Activated T-cell treated with anti-CD3 and anti-CD28 coated beads for 4 hours (primary cell): ENCODE measurements around the gene TTI1.
A peak's percentile ranks its signal among the peaks of the same experiment; 100 is the strongest.
"Not testable (repeated sequence)": the region's sequence is repeated elsewhere in the genome, so short reads cannot be mapped to it uniquely, and the experiment has no call there.

Source experiments
- DNase-seq: peaks from one replicate; pipeline ENCODE4 v3.0.0-alpha.2; 2020

Gene TTI1

DNA sequence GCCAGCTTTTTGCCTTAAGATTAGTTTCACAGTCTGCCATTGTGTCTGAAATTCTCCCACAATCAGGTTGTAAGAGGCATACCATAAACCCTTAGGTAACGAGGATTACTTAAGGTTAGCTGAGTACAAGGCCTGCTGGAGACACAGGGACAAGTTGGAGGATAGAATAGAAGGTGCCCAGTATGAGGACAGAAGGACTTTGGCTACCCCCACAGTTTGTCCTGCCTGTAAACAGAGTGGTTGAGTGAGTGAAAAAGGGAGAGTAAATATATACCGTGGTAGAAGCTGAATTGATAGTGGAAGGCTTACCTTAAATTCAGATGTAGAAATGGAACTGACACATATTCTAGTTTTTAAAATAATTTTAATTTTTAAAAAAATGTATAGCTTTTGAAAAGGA lies 19.6 kb upstream of the TTI1 start:
- no peak for DNase-seq

DNA sequence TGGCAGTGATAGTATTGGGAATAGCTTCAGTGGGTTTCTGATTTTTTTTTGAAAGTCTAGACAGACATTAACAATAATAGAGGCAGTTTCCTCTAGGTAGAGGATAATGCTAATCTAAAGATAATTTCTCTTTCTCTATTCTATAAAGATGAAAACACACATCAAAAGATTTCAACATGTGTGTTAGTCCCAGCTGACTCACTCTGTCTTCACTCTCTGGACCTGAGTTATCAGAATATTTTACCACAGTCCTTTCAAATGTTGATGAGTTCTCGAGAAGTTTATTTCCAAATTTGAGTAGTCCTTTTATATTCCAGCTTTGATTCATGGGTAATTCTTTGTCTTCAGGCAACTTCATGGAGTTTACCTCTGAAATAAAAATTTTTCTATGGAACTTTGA lies 17.4 kb upstream of the TTI1 start:
- no peak for DNase-seq

- no peak for DNase-seq
Measured at GRCh38 chr20:38049800-38050199, 16.5 kb upstream of the TTI1 start.

DNA sequence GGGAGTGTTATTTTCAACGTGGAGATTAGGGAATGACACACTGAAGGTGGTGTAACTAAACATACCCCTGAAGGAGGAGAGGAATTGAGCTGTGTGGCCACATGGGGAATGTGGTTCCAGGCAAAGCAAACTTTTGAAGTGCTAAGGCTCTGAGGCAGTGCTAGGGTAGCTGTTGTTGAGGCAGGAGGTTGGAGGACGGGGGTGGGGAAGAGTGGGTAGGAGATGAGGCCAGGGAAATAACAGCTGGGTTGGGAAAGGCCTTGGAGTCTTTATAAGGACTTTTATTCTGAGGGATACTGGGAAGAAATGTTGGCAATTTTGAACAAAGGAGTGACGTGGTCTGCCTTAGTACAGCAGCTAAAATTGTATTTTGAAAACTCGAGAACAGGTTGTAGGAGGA lies 13.3 kb upstream of the TTI1 start:
- DNase-seq: no peak

DNA sequence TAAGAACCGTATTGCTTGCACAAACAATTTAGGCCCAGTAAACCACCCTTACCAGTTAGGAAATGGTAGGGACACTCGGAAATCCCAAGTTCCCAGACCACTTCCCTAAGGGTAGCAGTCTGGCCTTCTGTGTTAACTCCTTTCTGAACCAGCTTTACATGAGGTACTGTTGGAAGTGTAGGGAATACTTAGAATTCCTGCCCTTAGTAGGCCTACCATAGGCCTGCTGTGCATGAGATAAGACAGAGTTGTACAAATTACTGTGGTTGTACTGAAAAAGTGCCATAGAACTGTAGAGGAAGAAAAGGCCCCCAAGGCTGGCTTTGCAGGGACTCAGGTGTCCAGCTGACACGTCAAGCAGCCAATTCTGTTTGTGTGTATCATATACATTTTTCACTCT lies 11.4 kb upstream of the TTI1 start:
- no peak for DNase-seq

DNA sequence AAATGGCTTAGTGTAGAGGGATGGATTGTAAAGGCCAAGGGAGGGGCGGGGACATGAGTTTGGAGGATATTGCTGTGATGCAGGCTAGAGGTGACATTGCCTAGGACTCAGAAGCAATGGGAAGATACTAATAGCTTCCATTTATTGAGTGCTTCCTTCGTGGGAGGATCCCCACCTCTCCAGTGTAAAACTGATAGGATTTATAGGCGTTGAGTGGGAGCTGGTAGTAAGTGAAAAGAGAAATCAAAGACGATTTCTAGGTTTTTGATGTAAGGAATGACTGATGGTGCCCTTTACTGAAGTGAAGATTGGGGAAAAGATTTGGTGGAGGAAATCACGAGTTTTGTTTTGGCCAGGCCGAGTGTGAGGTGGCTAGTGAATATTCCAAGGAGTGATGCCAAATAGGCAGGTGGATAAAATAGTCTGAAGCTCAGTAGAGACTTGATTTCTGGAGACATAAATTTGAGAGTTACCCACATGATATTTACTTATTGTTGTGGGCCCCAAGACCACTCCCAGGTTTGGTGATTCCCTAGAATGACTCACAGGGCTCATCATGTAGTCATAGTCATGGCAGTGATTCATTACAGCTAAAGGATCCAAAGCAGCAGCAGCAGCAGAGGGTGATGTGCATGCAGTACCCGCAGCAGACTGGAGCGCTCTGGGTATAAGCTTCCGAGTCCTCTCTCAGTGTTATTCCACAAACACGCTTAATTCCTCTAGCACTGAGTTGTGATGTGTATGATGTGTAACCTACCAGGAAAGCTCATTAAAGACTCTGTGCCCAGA lies 10.4 kb upstream of the TTI1 start:
- peak; percentile 11 for DNase-seq

DNA sequence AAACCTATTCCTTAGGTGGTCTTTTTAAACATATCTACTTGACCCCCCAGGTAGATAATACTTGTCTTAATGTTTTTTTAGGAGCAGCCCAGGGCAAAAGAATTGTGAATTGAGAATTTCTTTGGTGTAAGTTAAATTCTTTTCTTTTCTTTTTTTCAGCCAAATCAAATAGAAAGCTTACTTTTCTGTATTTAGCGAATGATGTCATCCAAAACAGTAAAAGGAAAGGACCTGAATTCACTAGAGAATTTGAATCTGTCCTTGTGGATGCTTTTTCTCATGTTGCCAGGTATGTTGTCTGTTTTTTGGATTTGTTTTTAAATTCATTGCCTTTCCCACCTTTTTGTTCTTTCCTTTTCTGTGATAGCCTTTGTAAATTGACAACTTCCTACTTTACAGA lies 7.0 kb upstream of the TTI1 start:
- no peak for DNase-seq

GRCh38 chr20:38036366-38036765 lies 3.1 kb upstream of the TTI1 start:
- no peak for DNase-seq

GRCh38 chr20:38034961-38035360 lies 1.7 kb upstream of the TTI1 start:
- DNase-seq: no peak

- no peak for DNase-seq
Measured at GRCh38 chr20:38034108-38034649, 923 bp upstream of the TTI1 start.

DNA sequence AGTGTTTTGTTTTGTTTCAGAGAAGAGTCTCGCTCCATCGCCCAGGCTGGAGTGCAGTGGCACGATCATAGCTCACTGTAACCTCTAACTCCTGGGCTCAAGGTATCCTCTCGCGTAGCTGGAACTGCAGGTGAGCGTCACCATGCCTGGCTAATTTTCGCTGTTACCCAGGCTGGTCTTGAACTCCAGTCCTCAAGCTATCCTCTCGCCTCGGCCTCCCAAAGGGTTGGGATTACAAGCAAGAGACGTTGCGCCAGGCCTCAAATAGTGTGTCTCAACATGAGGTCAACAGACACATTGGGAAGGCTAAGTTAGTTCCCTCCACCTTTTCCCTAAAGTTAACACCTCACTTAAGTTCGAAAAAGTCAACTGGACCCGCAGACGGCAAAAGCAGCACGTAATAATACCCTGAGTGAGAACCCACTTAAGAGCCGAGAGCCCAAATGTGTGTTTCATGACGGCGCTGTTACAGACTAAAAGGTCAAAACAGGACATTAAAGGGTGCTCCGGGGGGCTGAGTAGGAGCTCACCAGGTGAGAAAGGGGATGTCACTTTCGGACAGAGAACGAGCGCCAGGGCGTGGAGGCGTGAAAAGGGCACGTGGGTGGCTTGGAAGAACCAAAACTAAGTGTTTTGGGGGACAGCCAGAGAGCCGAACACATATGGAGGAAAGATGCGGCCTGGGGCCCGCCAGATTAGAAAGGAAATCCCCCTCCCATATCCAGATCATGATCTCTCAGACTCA lies 499 bp downstream of the TTI1 start:
- DNase-seq: no peak

DNA sequence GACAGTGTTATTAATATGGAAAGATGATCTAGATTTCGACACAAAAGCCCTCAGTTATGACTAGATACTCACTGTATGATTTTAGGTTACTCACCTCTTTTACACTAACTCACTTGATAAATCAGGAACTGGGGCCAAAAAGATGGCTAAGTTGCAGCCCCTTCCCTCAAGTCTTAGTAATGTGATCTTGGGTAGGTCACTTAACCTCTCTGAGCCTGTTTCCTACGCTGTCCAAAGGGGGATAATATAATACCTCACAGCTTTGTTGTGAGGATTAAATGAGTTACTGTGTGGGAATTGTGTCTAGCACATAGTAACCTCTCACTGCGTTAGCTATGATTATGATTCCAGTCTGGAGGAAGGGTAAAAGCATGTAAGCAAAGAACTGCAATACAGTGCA lies 1.3 kb downstream of the TTI1 start:
- DNase-seq: no peak

DNA sequence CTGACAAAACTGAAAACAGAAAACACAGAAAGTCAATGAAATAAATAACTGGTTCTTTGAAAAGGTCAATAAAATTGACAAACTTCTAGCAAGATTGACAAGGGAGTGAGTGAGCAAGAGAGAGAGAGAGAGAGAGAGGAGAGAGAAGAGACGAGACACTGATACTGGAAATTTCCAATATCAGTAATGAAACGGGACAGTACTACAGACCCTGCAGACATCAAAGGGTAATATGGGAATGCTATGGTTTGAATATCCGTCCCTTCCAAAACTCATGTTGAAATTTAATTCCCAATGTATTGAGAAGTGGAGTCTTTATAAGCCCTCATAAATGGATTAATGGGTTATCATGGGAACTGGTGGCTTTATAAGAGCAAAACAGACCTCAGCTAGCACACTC lies 3.8 kb downstream of the TTI1 start:
- no peak for DNase-seq

GRCh38 chr20:38024496-38024895 lies 8.8 kb downstream of the TTI1 start:
- DNase-seq: no peak

- no peak for DNase-seq
Measured at GRCh38 chr20:38023181-38024001, 9.9 kb downstream of the TTI1 start.

DNA sequence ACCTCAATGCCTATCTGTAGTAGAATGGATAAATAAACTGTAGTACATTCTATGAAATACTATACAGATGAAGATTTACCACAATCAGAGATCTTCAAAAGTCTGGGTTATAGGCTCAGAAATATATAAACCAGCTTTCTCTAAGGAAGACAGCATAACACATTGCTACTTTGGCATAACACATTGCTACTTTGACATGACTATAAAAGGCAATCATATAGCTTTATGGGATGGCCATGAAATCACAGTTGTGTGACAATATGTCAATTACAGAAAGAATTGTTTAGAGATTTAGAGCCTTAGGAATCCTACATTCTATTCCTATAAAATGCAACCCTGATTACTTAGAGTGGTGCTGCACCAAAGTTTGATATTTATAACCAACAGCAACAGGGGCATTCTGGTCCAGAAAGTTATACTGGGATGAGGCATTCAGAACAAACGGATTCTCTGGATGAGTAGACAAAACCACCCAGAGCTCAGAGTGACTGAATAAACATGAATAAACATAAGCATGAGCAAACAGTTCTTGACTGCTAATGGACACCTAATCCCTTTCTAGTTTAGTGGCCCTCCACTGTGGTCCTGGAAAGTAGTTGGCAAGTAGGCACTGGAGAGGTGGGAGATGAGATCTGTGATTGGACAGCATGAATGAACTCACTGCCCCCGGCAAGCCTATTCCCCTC lies 12.0 kb downstream of the TTI1 start:
- DNase-seq: no peak

GRCh38 chr20:38018385-38018784 lies 14.9 kb downstream of the TTI1 start:
- DNase-seq: no peak

GRCh38 chr20:38017959-38018358 lies 15.3 kb downstream of the TTI1 start:
- no peak for DNase-seq

DNA sequence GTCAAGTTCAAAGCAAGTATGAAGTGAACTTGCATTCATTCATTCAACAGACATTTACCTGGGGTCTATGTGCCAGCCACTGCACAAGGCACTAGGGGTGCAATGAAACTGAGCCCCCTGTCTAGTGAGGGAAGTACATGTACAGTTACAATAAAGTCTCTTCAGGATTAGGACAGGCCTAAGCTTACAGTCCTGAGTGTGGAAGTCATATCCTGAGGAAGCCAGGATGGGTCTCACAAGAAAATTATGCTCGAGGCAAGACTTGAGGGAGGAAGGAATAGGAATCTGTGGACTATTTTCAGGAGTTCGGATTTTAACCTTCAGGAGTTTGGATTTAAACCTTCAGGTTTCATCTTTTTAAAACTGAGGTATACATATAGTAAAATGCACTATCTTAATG lies 19.4 kb downstream of the TTI1 start:
- DNase-seq: no peak

- no peak for DNase-seq
Measured at GRCh38 chr20:38012332-38012731, 20.9 kb downstream of the TTI1 start.

DNA sequence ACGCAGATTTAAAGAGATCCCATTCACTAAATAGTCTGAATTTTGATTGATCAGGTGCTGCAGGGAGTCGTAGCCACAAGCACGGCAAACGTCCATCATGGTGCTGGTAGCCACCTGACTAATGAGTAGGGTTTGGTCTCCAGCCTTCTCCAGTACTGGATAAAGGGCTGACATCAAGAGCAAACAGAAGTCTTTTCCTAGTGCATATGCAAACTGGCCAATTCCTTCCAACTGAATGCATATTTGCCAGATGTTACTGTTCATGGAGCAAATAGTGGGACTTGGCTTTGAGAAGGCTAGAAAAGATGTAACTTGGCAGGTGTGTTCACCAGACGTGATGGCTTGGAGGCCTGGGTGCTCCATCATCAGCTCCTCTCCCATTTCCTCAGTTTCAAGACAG lies 21.6 kb downstream of the TTI1 start:
- DNase-seq: no peak

GRCh38 chr20:38009416-38009815 lies 23.8 kb downstream of the TTI1 start:
- DNase-seq: not testable (repeated sequence)
